Stimulated activated CD4-positive, alpha-beta T cell treated with anti-CD3 and anti-CD28 coated beads, Interleukin-4, amount 100 ng/mL, for 48 hours (primary cell): ENCODE measurements around the gene HOMER2.
"Not testable (repeated sequence)": the region's sequence is repeated elsewhere in the genome, so short reads cannot be mapped to it uniquely, and the experiment has no call there.

ENCODE experiments used
- DNase-seq, 2 donors: peaks; one replicate each; pipeline ENCODE4 v3.0.0-alpha.2; 2020; ENCODE audit warnings: low read depth in 2 of 2

HOMER2 gene

DNA sequence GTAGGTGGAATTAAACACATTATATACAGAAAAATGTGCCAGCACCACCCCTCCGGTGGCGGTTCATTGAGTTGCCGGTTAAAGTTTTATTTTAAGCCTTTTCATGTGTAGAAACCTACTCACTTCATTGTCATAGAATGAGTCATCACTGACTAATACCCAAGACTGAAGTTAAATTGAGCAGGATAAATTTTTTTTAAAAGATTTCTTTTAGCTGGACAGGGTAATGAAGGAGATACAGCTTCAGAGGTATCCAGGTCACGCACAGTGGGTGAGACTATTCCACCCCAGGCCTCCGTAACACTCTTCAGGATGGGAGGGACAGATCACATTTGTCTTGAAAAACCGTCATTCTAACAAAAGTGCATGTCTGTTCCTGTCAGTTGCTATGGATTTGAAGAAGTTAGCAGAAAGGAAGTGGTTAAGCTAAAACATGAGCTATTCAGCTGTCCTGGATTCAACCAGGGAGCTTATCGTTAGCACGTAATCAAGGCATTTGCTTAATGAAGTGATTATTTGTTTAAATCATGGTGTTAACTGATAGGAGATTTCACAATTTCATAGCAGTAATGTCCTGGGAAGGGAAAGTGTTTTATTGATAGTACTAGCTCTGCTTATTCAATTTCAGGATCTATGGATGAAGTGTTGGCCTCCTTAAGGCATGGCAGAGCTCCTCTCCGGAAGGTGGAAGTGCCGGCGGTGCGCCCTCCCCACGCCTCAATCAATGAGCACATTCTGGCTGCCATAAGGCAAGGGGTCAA is 119.7 kb downstream of the HOMER2 start:
- peak; percentile 12 to 37 for DNase-seq

DNA sequence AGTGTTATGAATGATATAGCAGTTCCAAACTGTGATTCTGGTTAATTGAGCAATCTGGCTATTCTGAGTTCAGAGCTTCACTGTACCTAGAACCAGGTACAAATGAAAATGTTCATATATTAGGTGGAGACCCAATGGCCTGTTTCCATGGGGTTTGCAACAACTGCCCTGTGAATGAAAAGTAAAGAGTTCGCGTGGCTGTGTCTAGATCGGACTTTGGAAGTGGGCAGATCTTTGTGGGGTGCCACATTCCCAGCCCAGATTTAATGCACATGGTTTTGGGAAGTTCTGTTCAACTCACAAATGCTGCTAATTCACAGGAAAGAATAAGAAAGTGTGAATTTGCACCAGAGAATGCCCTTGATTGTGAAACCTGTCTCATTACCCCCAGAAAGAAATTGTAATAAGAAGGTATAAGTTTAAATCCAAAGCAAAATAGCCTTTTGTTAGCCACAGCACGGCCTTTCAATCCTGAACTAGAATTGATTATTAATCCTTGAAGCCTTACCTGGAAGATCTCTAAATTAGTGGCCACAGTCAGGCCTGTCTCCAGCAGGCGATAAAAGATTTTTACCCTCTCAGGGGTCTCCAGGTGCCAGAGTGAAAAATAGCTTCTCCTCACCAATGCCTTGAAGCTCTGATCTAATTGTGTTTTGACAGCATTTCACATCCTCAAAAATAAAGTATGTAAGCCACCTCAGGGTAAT is 120.5 kb downstream of the HOMER2 start:
- DNase-seq, result no peak

DNA sequence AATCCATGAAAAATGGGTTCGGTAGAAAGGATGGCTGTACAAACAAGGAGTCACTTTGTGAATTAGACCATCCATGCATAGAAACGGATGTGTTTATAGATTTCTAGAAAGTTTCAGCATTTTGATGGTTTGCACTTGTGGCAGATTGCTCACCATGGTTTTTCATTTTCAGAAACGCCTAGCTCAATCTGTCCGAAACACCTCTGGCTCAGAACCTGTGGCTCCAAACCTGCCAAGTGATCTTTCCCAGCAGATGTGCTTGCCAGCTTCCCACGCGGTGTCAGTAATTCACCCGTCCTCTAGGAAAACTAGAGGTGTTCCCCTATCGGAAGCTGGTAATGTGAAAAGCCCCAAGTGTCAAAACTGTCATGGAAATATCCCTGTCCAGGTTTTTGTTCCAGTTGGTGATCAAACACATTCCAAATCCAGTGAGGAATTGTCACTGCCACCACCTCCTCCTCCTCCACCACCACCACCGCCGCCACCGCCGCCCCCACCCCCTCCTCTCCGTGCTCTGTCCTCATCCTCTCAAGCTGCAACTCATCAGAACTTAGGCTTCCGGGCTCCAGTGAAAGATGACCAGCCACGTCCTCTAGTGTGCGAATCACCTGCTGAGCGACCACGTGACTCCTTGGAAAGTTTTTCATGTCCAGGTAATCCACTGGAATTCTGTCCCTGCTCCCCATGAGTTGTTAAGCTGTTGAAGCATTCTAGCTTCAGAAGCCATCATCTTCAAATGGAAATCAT is 121.9 kb downstream of the HOMER2 start:
- no peak for DNase-seq

DNA sequence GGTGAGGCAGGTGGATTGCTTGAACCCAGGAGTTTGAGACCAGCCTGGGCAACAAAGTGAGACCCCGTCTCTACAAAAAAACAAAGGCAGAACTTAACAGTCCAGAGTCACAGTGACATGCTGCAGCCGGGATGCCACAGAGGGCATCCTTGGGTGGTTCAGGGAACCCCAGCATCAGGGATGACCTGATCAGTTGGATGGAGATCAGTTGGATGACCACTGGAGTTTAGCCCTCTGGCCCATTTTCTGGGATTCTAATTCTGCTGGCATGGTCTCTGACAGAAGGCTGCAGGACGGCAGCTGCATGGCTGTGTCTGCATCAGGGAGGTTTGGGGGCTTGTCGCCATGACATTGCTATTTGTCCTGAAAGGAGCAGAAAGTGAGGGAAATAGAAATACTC is 123.3 kb downstream of the HOMER2 start:
- no peak for DNase-seq

DNA sequence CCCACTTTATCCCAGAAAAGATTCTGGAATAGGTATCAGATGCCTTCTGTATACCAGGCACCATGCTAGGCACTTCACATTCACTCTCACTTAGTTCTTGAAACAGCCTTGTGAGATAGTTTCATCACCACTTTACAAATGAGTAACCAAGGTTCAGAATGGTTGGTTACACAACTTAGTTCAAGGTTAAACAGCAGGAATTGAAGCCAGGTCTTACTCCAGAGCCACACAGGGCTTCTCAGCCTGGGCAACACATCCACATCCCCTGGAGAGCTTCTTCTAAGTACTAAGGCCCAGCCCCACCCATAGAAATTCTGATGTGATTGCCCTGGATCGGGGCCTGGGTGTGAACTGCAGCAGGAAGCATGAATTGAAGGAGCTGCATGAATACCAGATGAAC is 124.4 kb downstream of the HOMER2 start:
- no peak for DNase-seq

DNA sequence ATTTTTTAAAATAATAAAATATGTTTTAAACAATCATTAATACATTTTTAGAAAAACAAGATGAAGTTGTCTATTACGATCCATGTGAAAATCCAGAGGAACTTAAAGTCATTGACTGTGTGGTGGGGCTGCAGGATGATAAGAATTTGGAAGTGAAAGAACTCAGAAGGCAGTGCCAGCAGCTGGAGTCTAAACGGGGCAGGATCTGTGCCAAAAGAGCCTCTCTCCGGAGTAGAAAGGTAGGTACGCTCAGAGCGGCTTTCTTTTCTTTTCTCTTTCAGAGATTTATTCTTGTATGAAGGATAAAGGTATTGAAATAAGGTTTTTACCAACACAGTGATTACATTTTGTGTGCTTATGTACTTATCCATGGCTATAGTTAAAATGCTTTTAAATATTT is 129.5 kb downstream of the HOMER2 start:
- no peak for DNase-seq

DNA sequence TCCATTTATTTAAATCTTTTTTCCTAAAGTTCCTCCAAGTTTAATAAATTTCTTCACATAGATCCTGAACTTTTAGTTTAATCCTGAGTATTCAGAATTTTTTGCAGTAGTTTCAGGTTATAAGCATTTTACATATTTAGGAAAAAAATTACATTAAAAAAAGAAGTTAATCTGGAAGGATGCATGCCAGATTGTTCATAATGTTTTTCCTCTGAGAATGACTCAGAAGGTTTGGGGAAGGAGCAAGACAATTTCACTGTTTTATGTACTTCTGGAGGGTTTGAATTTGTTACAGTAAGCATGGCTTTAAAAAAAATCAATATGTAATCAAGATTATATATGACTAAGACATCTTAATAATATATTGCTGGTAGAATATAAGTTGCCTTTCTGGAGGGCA is 130.7 kb downstream of the HOMER2 start:
- not testable (repeated sequence) for DNase-seq

DNA sequence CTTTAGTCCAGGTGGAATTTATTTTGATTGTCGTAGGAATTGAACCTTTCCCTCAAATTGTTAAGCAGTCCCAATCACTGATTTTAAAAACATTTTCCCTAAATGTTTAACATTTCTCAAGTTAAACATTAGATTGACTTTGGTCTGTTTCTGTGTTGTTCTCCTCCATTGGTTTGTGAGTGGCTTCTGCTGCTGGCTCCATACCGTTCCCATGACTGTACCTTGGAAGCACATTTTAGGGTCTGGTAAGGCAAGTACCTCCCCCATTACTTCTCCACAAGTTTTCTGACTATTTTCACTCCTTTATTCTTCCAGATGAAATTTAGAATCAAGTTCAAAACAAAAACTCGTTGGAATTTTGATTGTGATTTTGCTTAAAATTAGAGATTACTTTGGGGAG is 131.1 kb downstream of the HOMER2 start:
- DNase-seq, result not testable (repeated sequence)

DNA sequence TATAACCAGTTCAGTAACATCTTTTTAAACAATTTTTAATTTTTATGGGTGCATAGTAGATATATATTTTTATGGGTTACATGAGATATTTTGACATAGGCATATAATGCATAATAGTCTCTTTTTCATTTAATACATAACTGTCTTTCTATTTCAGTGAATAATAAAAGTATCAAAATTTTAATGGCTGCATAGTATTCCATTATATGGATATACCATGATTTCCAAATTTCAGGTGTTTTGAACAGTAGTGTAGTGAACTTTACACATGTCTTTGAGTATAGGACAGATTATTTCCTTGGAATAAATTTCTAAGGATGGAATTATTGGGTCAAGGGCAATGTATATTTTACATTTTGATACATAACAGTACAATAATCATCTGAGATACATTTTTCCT is 132.4 kb downstream of the HOMER2 start:
- DNase-seq, result no peak

DNA sequence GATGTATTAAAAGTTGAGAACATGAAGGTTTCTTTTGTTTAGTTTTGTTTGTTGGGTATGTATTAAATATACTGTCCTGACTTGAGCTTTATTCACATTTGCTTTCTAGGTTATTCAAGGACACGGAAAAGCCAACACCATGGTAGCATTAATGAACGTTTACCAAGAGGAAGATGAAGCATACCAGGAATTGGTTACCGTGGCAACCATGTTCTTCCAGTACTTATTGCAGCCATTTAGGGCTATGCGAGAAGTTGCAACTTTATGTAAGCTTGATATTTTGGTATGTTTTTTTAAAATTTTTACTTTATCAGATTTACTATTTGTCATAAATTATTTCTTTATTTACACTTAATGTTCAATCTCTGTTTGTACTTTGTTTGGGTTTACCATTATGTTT is 139.5 kb downstream of the HOMER2 start:
- DNase-seq, result no peak

DNA sequence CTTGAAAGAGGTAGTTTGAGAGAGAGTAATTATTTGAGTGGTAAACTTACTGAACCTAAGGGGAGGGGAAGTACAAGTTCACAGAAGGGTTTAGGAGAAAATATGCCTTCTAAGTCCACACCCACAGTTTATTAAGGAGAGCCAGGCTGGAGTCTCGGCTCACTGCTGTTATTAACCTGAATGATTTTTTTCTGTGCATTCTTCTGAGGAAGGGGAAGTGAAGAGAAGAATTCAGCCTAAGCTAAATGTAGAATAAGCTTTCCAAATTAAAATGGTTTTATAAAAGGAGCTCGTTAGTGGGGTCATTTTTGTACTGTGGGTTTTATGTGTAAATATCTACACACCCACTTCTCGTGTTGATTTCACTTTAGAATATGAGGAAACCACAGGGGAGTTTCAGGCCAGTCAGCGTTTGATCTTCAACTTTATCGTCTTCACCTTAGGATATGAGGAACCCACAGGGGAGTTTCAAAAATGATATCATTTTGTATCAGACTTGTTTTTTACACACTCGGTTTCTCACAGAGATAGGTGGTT is 141.6 kb downstream of the HOMER2 start:
- no peak for DNase-seq

DNA sequence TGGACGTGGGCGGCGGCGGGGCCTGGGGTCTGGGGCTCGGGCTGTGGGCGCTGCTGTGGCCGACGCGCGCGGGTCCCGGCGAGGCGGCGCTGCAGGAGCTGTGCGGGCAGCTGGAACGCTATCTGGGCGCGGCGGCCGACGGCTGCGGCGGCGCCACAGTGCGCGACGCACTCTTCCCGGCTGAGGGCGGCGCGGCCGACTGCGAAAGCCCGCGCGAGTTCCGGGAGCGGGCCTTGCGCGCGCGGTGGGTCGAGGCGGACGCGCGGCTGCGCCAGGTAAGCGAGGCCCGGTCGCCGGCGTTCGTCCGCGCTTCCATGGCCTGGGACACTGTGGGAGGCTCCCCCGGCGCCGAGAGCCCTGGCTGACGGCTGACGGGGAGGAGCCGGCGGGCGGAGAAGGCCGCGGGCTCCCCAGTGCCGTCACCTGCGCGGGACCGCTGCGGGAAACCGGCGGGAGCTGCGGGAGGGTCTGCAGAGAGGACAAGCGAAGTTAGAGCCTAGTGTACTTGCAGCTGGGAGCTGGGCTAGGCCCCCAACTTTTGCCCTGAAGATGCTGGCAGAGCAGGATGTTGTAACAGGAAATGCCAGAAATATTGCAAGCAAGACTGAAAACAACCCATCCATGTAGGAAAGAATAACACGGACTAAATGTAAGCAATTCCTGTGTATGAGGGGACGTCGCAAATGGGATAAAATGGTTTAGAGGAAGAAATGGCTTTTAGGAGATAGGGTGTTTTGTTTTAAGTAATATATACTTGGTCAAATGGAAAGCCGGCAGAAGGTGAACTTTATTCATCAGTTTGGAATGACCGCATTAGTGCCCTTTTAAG is 142.2 kb downstream of the HOMER2 start:
- peak; percentile 10 to 11 for DNase-seq

DNA sequence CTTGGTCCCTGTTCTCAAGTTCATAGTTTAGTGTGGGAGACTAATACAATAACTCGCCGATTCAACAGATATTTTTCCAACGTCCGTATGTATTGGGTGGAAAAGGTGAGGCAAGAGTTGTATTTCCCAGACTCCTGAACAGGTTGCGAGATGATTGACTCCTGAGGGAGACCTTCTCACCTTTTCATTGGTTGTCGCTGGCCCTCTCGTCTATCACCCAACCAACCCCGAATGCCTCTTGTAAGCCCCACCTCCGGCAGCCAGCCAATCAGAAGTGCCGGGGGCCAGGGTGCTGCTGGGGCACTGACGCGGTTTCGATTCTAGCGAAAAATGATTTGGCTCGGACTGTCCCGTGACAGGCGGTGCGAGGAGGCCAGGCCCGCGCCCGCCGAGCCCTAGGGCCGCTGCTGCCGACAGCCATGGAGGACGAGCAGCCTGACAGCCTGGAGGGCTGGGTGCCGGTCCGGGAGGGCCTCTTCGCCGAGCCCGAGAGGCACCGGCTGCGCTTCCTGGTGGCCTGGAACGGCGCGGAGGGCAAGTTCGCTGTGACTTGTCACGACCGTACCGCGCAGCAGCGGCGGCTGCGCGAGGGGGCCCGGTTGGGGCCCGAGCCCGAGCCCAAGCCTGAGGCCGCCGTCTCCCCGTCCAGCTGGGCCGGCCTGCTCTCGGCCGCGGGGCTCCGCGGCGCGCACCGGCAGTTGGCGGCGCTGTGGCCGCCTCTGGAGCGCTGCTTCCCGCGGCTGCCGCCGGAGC is 143.0 kb downstream of the HOMER2 start, which contains the start of gene WHAMM:
Gene WHAMM (plus strand): TSS at position 321 of the 753 bp plus-strand sequence. CDS start 99 bp downstream, at position 420.
- peak; percentile 86 to 95 for DNase-seq

DNA sequence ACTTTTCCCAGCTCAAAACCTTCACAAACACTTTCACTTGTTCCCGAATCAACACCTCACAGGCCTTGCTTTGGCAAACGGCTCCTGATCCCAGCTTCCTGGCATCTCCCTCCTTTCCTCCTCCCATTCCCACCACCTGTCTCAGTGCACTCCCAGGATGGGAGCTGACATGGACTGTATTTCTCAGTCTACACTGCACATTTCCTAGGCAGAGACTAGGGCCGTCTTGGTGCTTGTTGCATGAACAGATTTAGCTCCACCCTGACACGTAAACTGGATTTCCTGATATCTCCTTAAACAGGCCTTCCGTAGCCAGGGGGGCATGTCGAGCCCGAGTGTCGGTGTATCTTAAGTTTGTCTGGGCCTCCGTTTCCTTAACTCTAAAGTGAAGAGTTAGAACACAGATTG is 143.9 kb downstream of the HOMER2 start:
- no peak for DNase-seq

DNA sequence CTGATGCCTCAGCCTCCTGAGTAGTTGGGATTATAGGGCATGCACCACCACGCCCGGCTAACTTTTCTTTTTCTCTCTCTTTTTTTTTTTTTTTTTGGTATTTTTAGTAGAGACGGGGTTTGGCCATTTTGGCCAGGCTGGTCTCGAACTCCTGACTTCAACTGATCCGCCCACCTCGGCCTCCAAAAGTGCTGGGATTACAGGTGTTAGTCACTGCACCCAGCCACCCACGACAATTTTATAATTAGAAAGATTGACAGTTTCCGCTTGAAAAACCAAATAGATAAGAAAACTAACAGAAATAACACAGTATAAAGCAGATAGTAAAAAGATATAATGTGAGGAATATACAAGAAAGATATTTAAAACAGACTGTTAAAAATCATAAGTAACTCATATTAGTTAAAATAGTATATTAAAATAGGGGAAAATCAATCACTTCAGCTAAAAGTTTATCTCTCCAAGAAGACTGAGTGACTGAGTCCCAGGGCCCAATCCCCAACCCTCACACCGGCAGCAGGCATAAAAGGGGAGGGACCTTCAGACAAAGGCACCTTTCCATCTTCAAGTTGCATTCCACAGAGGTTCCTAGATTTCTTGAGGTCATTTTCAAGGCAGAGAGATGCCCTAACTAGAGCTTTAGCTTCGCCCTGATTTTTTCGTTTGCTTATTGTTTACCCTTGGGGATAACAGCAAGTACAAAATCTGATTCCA is 144.4 kb downstream of the HOMER2 start:
- no peak for DNase-seq

DNA sequence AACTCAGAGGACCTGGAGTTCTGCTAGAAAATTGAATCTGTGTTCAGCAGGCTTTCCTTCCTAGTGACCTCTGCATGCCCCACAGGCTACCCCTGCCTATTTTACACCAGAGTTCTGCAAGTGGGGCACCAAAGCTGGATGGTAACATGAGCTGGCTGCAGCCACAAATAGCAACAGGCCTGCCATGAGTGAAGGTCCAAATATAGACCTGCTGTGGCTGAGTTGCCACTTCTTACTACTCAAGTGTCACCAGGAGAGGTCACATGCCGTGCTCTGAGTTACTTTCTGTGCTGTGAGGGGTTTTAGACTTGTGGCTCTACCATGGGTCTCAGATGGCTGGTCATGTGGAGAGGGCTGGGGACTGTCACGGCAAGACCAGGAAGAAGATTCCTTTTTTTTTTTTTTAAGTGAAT is 146.5 kb downstream of the HOMER2 start, which contains the start of gene FSD2:
Gene FSD2 (minus strand): TSS at position 76 of the 413 bp plus-strand sequence. CDS start 18,679 bp downstream, outside the sequence.
- DNase-seq, result no peak

DNA sequence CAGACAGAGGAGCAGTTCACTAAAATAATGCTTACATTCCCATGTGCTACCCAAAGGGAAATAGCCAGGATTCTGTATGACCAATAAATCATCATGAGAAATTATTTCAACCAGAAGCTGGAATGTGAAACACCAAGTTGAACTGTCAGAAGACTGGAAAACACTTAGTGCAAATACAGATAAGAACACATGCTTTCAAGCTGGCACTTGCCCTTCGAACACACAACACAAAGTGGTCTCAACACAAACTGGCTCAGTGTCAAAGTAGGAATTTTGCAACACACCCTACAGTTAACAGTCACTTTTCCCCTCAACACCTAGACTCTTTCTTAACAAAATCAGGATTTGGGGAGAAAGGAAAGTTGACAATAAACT is 148.0 kb downstream of the HOMER2 start:
- DNase-seq, result no peak

DNA sequence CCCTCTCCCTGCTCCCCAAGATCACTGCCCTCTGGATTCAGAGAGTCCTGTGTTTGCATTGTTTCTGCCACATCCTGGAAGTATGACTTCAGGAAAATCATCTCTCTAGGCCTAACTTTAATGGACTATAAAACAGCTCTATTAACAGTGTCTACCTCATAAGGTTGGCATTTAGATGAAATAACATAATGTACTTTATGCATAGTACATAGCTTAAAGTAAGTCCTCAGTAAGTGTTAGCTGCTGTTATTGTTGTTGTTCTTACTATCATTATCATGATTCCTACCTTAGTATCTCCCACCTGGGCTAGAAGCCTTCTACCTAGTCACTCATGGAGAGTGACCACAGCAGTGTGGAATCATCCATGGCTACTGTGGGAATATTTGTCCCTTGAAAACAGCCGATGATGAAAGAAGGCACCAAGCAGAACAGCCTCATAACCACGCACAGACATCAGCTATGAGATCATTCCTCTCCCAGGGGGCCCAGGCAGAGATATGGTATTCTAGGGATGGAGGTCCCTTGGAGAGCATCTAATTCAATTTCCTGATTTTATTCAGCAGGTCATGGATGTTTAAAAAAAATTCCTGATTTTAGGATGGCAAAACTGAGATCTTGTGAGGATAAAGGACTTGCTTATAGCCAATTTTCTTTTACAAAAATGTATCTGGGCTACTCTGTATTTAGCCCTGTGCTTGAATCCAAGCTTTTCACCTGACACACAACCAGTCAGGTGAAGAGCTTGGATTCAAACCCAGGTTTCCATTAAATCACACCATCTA is 148.5 kb downstream of the HOMER2 start:
- DNase-seq, result no peak

DNA sequence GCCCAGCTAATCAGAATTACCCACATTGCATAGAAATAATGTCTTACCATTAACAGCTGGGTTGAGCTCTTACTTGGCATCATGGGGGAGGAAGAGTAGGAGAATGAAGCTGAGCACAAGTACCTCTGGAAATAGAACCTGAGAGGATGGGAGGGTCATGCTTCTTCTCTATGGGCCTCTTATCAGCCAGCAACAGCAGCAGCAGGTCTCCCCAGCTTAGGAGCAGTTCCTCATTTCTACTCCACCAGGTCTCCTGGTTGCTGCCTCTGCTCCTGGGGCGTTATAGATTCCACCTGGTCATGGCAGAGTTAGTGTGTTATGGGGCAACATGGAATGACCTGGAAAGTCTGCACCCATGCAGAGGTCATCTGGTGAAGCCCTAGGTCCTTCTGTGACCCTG is 150.0 kb downstream of the HOMER2 start:
- no peak for DNase-seq
